Stimulated activated CD4-positive, alpha-beta T cell treated with anti-CD3 and anti-CD28 coated beads, Interleukin-1b, Interleukin-23, amount 100 ng/mL, for 4 hours (primary cell): ENCODE data around the gene C5orf47.

Experiments
- DNase-seq, 2 donors: peaks; one replicate each; pipeline ENCODE4 v3.0.0-alpha.2; 2020; ENCODE audit warnings: low read depth in 2 of 2

C5orf47 gene, protein sequence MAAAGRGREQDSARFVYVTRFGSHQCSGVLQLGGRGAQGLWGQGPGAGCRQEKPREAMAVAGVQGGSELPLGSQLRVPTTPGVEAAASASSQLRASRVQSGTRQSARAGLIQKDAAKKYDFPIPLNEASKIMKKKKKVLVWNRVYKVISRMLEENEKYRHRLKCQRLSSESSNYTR

DNA sequence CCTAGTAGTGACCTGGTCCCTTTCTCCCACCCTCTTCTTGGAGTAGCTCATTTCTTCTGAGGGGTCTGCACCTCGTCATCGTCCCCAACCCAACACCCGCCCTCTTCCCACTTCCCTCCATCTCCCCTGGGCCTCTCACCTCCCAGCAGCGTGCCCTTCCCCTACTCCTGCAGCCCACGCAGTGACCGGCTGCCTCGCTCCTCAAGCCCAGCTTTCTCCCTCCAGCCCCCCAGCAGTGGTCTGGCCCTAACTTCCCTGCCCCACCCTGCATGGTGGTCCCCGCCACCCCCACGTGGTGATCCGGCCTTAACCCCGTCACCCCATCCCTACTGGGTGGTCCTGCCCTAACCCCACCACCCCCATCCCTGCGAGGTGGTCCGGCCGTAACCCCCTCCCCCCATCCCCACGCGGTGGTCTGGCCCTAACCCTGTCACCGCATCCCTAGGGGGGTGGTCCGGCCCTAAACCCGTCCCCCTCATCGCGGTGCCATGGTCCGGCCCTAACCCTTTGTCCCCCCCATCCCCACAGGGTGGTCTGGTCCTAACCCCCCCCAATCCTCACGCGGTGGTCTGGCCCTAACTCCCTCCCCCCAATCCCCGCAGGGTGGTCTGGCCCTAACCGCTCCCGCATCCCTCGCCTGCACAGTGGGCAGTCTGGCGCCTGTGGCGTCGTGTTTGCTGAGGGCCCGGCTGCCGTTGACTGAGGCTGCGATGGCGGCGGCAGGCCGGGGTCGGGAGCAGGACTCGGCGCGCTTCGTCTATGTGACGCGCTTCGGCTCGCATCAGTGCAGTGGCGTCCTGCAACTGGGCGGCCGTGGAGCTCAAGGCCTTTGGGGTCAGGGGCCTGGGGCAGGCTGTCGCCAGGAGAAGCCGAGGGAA lies at the start of gene C5orf47:
Gene C5orf47, plus strand, starts transcription at position 617 of the 878 bp plus-strand sequence. Its CDS starts 94 bp downstream, at position 711.
- no peak for DNase-seq

DNA sequence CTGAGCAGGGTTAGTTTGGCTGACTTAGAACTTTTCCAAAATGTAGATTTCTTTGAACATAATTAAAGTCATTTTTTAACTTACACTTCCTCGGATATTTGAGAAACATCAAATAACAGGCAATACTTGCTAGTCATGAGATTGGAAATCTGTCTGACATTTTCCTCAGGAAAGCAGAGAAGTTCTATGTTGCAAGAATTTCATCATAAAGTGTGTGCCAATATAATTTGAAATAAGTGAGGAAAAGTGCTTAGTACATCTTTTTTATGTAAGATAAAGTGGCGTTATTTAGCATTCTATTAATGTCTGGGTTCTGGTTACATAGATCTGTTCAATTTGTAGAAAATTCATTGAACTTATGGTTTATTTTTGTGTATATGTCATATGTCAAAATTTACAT lies 48.7 kb upstream of the C5orf47 start:
- DNase-seq, result no peak

DNA sequence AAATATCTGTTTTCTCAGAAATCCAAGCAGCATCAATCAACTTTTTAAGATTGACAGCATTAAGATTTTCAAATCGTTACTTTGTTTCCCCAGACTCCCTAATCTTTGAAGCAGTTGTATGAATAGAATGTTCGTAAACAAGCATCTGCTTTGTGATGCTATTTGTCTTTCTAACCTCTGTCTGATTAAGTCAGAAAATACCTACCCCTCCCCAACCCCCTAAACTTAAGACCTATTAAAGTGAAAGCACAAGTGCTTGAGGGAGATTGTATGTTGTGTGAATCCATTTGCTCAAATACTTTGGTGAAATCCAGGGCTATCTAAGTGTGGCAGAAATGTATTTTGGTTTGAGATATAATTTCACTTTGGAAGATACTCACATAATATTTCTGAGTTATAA lies 47.9 kb upstream of the C5orf47 start:
- no peak for DNase-seq

DNA sequence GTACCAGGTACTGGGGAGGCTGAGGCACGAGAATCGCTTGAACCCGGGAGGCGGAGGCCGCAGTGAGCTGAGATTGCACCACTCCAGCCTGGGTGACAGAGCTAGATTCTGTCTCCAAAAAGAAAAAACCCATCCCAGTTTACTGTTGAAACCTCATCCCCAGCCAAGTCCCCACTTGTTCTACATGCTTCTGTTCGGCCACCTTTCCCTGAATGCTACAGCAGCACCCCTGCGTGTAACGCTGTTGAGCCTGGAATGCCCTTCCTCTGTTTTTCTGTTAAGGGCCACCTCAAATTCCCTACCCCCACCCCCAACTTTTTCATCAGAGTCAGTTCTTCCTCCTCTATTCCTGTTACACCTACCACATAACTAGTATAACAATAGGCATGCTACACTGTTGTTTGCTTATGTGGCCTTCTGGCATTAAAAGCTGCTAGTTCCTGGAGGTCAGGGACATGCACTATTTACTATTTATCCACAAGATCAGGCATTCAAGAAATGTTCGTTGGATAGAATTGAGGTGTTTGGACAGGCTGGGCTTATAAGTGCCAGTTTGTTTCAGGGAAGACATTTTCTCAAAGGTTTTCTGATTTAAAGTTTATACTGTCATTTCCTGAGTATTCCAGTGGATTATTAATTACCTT lies 47.1 kb upstream of the C5orf47 start:
- no peak for DNase-seq

DNA sequence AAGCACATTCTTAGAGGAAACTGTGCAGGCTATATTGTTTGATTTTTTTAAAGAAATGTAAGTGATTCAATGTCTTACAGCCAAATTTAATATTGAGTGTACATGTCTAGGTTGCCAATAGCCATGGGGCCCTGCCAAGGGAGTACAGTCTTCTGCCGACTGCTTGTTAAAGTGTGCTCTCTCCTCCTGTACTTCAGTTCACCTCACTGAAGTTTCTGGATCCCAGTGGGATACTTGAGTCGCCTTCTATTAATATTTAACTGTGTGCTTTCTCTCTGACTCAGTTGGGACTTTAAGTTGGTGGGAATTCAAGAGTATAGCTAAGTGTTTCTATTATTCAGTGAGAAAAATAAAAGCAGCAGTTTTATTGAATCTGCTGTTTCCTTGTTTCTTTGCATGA lies 44.5 kb upstream of the C5orf47 start:
- no peak for DNase-seq

DNA sequence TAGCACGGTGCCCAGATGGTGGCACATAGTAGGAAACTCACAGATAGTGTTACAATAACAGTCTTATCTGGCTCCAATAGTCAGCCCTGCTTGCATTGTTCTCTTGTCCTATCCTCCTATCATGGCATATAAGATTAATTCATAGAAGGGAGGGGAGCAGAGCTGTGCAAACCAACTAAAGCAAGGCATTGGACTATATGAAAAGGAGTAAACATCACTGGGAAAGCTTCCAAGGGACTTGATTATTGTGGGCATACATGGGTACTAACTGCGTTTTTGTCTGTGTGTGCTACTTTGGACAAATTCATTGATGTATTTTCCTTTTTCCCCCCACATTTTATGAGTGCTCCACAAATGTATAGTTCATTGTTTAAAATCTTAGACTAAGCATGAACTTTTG lies 43.8 kb upstream of the C5orf47 start:
- no peak for DNase-seq

DNA sequence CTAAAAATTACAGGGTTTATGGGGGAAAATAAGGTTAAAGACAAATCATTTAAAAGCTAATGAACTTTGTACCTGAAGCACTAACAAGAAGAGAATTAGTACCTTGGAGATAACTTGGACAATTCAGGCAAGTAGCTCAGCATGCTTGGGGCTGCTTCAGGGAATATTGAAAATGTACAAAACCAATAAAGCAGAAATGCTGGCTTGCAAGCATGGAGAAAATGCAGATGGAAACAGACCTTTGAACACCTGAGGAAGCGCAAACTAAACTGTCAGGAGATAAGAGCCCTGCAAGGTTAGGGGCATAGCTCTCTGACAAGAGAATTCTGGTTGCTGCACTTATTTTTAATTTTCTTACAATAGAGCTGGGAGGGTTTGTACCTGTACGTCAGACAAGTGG lies 42.6 kb upstream of the C5orf47 start:
- DNase-seq, result no peak

DNA sequence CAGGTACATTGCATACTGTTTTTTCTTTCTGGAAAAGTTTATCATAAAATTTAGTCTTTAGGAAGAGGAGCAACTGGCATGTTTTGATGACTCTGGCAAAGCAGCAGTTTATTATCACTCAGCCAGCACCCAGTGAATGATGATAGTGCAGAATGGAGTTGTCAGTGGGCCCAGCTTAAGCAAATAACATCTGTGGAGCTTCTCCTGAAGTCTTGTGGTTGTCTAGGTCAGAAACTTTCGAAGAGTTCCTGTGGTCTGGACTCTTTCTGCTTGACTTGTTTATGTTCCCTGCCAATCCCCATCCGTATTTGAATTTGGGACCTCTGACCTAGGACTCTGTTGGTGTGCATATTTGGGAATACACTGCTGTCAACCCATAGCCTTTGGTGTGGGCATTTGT lies 38.1 kb upstream of the C5orf47 start:
- no peak for DNase-seq

DNA sequence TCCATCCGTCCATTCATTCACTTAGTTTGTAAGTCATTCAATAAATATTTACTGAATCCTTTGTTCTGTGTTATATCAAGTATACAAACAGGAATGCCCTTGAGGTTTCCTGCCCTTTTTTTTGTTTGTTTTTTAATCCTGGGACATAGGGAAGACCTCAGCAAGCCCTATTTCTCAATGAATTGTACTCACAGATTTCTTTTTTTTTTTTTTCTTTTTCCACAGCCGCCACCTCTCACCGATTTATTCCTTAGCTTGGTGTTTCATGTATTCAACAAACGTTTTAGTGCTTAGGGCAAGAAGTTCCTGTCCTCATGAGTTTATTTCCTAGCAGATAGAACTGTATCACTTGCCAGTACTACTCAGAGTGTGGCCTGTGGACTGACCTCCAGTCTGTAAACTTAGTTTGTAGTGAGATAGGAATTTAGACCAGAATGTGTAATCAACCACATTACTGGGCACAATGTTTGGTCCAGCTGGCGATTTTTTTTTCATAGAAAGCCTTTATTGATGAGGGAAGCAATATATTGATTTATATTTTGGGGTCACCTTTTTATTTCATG lies 35.4 kb upstream of the C5orf47 start:
- no peak for DNase-seq

DNA sequence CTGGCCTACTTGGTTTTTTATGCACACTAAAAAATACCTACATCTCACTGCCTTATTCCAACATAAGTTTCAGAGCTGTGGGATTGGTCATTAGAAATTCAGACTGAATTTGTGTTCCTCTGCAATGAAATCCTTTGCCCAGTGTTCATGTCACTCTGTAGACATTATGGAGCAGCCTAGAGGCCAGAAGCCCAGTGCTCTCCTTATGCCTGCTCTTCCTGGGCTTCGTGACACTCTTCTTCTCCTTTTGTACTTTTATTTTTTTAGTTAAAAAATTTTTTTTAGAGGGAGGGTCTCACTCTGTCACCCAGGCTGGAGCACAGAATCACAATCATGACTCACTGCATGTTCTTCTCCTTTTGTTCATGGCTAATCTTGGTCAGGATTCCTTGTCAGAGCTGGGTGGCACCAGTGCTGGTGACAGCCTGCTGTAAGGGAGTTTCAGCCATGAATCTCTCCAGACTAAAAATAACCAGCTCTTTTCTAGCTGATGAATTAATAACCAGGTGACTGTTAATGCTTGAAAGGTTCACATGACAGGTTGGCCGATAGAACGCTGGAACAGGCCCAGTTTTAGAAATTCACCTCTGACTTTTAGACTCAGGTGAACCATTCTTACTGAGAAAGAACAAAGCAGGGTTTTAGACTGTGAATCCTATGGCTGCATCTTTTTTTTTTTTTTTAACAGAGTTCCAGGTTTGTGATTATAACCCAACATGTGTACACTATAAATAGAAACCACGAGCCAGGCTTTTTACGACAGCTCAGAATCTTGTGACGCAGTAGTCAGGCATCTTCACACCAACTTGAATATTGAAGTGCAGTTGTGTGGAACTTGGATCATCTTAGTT lies 34.1 kb upstream of the C5orf47 start:
- no peak for DNase-seq

DNA sequence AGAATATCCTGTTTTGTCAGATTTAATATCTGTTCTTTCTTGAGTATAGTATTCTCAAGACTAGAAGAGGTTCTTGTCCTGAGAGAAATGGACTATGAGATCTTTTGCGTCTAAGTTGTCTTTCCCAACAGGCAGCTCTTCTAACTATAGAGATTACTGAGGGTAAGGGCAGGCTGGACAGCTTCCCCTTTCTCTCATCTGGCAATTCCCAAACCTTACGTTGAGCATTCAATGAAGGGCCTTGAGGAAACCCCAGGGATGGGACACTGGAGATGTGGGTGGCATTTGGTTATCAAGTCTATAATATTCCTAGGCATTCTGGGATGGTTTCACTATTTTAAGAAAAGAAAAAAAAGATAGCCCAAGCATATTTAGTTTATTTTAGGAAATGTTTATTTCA lies 28.0 kb upstream of the C5orf47 start:
- DNase-seq, result no peak

DNA sequence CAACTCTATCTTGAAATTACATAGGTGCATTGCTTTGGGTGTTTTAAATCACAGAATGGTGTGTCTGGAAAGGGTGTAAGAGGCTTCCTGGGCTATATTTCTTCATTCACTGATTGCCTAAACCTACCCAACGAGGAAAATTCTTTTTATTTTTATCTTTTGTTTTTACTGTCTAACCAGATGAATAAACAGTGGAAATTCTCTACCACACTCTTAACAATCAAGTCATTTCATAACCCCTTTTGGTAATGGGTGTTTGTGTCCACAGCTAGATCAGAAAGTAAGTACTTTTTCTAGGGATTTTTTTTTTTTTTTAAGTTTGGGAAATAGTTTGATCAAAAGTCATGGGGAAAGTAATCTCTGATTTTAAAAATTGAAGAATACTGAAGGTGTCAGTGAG lies 27.6 kb upstream of the C5orf47 start:
- DNase-seq, result no peak

DNA sequence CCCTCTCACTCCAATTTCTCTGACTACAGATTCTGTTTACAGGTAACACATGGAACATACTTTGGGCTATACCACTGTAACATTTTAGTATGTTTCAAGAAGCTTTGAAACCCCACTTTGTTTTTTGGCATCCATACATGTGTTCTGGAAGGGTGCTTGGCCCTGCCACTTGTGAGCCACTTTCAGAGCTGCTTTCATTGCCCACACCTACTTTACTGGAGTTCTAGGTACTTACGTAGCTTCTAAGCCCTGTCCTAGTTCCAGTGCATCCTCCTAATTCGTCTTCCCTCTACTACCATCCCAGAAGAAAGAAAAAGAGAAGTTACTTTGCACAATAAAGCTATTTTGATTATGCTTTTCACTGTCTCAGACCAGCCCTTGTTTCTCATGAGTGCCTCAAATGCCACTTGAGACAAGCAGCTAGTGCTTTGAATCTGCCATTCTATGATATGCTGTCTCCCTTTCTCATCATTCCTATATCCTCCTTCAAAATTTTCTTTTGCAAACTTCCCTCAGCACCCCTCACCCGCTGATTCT lies 26.5 kb upstream of the C5orf47 start:
- DNase-seq, result no peak

DNA sequence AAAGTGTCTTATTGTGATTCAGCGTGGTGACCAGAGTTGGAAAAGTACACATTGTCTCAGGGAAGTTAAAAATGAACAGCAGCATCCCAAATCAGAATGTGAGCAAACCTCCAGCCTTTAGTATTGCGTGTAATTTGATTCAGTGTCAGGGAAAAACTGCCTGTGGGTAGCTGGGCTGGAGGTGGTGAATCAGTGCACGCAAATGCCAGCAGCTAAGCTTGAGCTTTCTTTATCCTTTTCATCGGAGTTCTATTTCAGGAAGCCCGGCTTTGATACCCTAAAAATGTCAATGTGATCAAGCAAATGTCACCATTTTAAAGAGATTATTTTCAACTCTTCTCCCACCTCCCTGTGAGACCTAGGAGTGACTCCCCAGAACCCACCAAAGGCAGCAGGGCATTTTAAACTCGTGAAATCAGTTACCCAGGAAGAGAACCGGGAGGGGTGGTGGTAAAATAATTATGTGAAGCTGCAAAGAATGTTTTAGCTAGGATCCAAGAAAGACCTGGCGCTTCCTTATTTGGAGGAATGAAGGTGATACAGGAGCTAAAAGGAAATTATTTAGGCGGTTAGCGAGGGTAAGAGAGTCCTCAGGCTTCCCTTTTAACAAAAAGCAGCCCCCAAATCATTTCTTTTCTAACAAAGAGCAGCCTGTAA lies 25.7 kb upstream of the C5orf47 start:
- DNase-seq, result no peak

DNA sequence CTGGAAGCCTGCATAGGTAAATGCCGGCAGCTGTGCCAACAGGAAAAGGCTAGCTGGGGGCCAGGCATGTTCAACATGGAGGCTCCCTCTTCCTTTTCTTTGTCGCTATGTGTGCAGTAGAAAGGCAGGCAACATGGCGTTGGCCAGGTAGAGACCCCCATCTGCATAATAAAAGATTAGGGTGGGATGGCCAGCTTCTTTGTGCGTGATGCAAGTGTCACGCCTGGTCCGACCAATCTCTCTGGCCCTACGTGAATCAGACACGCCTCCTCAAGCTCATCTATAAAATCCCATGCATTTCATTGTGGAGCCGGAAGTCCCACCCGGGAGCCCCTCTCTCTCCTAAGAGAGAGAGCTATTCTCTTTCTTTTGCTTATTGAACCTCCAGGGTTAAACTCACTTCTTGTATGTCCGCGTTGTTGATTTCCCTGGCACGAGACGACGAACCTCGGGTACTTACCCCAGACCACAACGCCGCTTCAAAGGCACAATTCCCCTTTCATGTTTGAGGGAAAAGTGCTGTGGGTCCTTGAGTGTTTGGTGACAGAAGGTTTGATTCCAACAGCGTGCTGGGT lies 25.0 kb upstream of the C5orf47 start:
- no peak for DNase-seq

DNA sequence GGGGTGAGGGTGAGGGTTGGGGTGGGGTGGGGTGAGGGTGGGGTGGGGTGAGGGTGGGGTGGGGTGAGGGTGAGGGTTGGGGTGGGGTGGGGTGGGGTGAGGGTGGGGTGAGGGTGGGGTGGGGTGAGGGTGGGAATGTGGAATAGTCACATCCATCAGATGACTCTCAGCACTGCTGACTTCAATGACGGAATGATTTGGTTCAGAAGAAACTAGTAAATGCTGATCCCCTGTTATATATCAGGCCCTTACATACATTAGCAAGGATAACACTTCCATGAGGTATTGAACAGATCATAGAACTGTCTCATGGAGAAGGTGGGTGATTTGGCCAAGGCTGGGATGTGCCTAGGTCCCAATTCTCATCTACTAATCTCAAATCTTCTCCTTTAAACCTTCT lies 24.5 kb upstream of the C5orf47 start:
- no peak for DNase-seq

DNA sequence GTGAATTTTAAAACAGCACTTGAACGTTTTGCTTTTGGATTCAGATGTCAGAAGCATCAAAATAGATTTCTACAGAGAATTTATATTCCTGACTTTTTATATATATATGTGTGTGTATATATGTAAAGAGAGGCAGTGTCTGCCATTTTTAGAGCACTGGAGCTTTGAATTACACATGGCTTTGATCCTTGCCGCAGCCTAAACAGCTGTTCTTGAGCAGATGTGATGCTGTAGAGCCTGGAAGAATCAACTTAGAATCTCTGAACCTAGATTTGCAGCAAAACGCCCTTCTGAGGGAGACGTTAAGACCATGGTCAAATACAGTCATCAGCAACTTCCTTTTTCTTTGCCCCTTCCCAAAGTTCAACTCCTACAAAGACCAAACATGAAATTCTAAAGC lies 21.7 kb upstream of the C5orf47 start:
- no peak for DNase-seq

DNA sequence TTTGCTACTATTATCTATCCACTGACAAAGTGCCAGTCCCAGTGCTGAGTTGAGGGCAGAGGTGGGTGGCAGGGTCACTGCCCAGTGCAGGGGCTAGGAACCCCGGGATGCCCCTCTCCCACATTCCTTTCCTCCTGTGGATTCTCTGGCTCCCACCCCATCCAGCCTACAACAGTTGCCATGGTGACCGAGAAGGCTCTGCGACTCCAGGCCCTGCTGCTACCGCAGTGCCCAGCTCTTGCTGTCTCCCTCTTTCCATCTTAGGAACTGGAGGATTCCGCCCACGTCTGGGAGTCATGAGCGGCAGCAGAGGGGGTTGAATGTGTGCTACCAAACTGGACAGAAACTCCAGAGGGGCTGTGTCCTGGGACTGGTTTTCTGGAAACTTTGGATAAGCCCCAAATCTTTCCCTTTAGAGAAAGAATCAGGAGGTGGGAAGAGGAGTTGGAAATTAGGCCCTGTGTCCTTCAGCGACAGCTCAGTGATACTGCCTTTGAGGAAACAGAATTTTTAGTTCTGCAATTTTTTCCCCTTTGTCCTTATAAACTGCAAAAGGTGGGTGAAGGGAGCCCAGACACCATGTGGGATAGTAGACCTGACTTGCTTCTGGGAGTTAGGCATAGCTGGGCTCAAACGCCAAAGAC lies 20.7 kb upstream of the C5orf47 start:
- DNase-seq, result no peak

DNA sequence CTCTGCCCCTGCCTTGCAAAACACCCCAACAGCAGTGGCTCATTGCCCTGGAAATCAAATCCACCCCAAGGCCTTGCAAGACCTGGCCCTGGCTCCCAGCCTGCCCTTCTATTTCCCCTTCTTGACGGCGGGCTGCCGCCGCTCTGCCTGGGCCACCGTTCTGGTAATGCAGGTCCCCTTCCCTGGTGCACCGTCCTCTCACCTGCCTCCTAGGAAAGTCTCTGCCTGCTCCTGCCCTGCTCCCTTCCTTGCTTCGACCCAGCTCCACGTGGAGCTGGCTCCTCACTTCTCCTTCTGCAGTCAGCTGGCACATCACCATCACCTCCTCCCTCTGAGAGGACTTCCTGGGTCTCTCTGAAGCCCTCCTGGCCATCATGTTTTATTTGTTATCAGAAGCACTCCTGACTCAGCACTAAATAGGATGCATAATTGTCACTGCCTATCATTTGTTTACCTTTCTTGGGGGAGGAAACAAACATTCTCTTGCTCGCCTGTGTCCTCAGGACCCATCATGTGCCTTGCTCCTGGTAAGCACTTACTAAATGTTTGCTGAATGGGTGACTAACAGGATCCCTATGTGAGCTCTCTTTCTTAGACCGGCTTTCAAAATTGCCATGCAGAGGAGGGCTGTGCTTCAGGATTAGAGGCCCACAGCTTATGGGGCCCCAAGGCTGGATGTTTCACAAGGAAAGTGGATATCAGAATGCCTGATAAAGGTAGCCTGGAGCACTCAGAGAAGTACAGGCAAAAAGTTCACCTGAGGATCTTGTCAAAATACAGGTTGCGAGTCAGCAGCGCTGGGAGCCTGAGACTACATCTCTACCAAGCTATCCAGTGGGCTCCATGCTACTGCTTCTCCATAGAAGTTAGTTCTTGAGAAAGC lies 19.6 kb upstream of the C5orf47 start:
- DNase-seq, result no peak
